Caco-2 (cell line): ENCODE measurements around the gene YIF1B. TPM values are rescaled to one million over a fixed set of nuclear protein-coding genes. Genes with fewer than 3 reads are reported as not detected.

Experiments used
- BruUV-seq: library from RNA; stranded (reverse); fragments of 400-500 nt; replicated peaks from 2 replicates; lab custom pipeline; 2021; lab: Mats Ljungman, UMichigan
- CTCF ChIA-PET: fragments of 300-600 bp; sonication (Branson Sonifier 250); formaldehyde crosslinking; loops from one replicate; lab custom pipeline; 2022; ENCODE audit warnings: antibody characterized with exemption; lab: Charles Lee
- POLR2A ChIA-PET: fragments of 300-600 bp; sonication (Branson Sonifier 250); formaldehyde crosslinking; loops from one replicate; lab custom pipeline; 2022; ENCODE audit warnings: antibody characterized with exemption; lab: Charles Lee
- DNase-seq, 2 experiments: peaks; one replicate each; pipeline versions ENCODE4 v3.0.0 to v3.0.0-alpha.2; 2020 to 2022
- H3K27me3 ChIP-seq: replicated peaks from 2 replicates; pipeline ENCODE4 v1.6.0; 2011; ENCODE audit warnings: low read length; ENCODE audit not compliant: control insufficient read depth, insufficient read depth
- H3K36me3 ChIP-seq: 2 replicates; pipeline ENCODE4 v1.5.1; 2011; ENCODE audit warnings: low read length; ENCODE audit not compliant: control insufficient read depth, insufficient read depth
- H3K4me1 ChIP-seq: fragments of 250-450 bp; sonication (Bioruptor Pico); 2 replicates; pipeline ENCODE4 v1.5.1; 2020; ENCODE audit warnings: mild to moderate bottlenecking
- H3K4me3 ChIP-seq: 2 replicates; pipeline ENCODE4 v1.5.1; 2011; ENCODE audit warnings: low read depth, mild to moderate bottlenecking, control low read depth, low read length
- H3K9me3 ChIP-seq: fragments of 250-450 bp; sonication (Bioruptor Pico); 2 replicates; pipeline ENCODE4 v1.5.1; 2020; ENCODE audit warnings: mild to moderate bottlenecking, moderate library complexity
- H3K27ac Mint-ChIP-seq: one replicate; pipeline ENCODE4 v1.8.0; 2022; ENCODE audit warnings: mixed read lengths; ENCODE audit not compliant: unreplicated experiment
- H3K27me3 Mint-ChIP-seq: one replicate; pipeline ENCODE4 v1.8.0; 2022; ENCODE audit warnings: mixed read lengths; ENCODE audit not compliant: insufficient read depth, unreplicated experiment
- H3K36me3 Mint-ChIP-seq: one replicate; pipeline ENCODE4 v1.8.0; 2022; ENCODE audit warnings: mild to moderate bottlenecking, mixed read lengths; ENCODE audit not compliant: insufficient read depth, unreplicated experiment
- H3K4me1 Mint-ChIP-seq: one replicate; pipeline ENCODE4 v1.8.0; 2022; ENCODE audit warnings: low read depth, mixed read lengths; ENCODE audit not compliant: unreplicated experiment
- H3K4me3 Mint-ChIP-seq: one replicate; pipeline ENCODE4 v1.8.0; 2022; ENCODE audit warnings: mild to moderate bottlenecking, moderate library complexity, mixed read lengths; ENCODE audit not compliant: unreplicated experiment
- H3K9me3 Mint-ChIP-seq: one replicate; pipeline ENCODE4 v1.8.0; 2022; ENCODE audit warnings: mixed read lengths; ENCODE audit not compliant: unreplicated experiment
- CTCF ChIP-seq, 2 experiments: fragments of 200-600 bp in 1 of 2; IDR thresholded peaks; 1 replicate in 1 of 2; 2 replicates in 1 of 2; pipeline versions ENCODE4 v1.5.1 to v1.8.0; 2011 to 2022; ENCODE audit warnings: antibody characterized with exemption in 1 of 2, control low read depth in 1 of 2, inconsistent platforms in 1 of 2, low read depth in 1 of 2, low read length in 1 of 2, mild to moderate bottlenecking in 1 of 2, moderate library complexity in 1 of 2; ENCODE audit not compliant: insufficient read depth in 1 of 2, severe bottlenecking in 1 of 2, unreplicated experiment in 1 of 2
- intact Hi-C: fragments of 100-400 bp; cut with micrococcal nuclease; formaldehyde crosslinking; loops from one replicate; pipeline ENCODE4 v1.10.0; 2022; ENCODE audit not compliant: unreplicated experiment
- total RNA-seq: library from RNA; stranded (reverse); gene quantifications from 2 replicates; pipeline ENCODE4 v1.2.3, GENCODE V29; 2022

Gene YIF1B
- total RNA-seq, 1 experiment from 2014 or later = 66.7 TPM

DNA sequence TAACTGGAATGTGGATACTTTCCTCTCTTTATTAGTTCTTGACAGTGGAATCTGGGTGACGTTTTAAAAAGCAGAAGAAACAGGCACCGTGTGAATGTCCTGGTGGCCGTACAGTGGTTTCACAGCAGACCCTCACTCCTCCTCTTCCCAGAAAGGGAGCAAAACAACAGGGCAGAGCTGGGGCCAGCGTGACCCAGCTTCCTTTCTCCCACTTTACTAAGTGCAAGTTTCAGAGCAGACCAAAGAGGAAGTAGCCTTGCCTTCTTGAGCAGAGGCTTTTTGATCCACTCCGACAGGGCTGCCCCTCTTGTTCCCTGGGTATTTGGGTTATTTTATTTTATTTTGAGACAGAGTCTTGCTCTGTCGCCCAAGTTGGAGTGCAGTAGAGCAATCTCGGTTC, 31.3 kb downstream of the YIF1B start:
- Histone ChIP-seq H3K4me1 (0 out of 2 replicates have a peak, but pooled peaks cover 3% of the 10 kb centered on the region), H3K4me3 (no peak overlapping the region), H3K27me3 (no peaks in the 10 kb centered on the region), H3K36me3 (peaks cover 7% of the 10 kb centered on the region), H3K9me3 (no peaks in the 10 kb centered on the region)
- intact Hi-C loops = no loop called here
- Mint-ChIP-seq H3K27me3 (no peaks in the 10 kb centered on the region), H3K9me3 (no peaks in the 10 kb centered on the region), H3K27ac (no peak overlapping the region), H3K36me3 (peaks cover 90% of the 10 kb centered on the region), H3K4me1 (no peaks in the 10 kb centered on the region), H3K4me3 (no peak overlapping the region)
- TF ChIP-seq CTCF (IDR thresholded peaks at IDR 0.05; ENCODE audit: insufficient read depth in 1 of 2, low read depth in 1 of 2, low read length in 1 of 2, severe bottlenecking in 1 of 2, unreplicated experiment in 1 of 2) = no peak
- ChIA-PET POLR2A (no interaction called here), CTCF (no interaction called here)
- no peak for DNase-seq
- BruUV-seq = no TSS peak

- Mint-ChIP-seq H3K27me3 (no peaks in the 10 kb centered on the region), H3K36me3 (peaks cover 84% of the 10 kb centered on the region), H3K27ac (peak overlapping the region; percentile 29), H3K4me1 (peaks cover under 1% of the 10 kb centered on the region), H3K4me3 (no peak overlapping the region), H3K9me3 (no peaks in the 10 kb centered on the region)
- Histone ChIP-seq H3K4me1 (peaks cover 10% of the 10 kb centered on the region; the same call in 1 of the 2 replicates), H3K9me3 (no peaks in the 10 kb centered on the region), H3K27me3 (no peaks in the 10 kb centered on the region), H3K36me3 (peaks cover 4% of the 10 kb centered on the region), H3K4me3 (no peak overlapping the region)
- DNase-seq = no peak
- no TSS peak for BruUV-seq
- no peak for TF ChIP-seq CTCF (IDR thresholded peaks at IDR 0.05; ENCODE audit: insufficient read depth in 1 of 2, low read depth in 1 of 2, low read length in 1 of 2, severe bottlenecking in 1 of 2, unreplicated experiment in 1 of 2)
- ChIA-PET POLR2A (no interaction called here), CTCF (interaction anchor here (0.6 kb wide), 1 partner anchor 119 kb away, joined by 4 read pairs; no protein-coding TSS in a partner anchor)
- intact Hi-C loops = no loop called here
Observed at GRCh38 chr19:38283271-38283670, 32.5 kb downstream of the YIF1B start.

- H3K36me3 Mint-ChIP-seq = peaks cover 88% of the 10 kb centered on the region
- H3K27me3 Mint-ChIP-seq = no peaks in the 10 kb centered on the region
- no peak for DNase-seq
- intact Hi-C loops = no loop called here
- BruUV-seq = no TSS peak
- ChIA-PET POLR2A (no interaction called here), CTCF (no interaction called here)
- H3K4me1 ChIP-seq = peaks cover 22% of the 10 kb centered on the region
- peak overlapping the region; percentile 7 for H3K27ac Mint-ChIP-seq
- no peaks in the 10 kb centered on the region for H3K9me3 Mint-ChIP-seq
- H3K9me3 ChIP-seq = no peaks in the 10 kb centered on the region
- no peak overlapping the region for H3K4me3 ChIP-seq
- H3K27me3 ChIP-seq = no peaks in the 10 kb centered on the region
- H3K36me3 ChIP-seq = peaks cover 4% of the 10 kb centered on the region
- no peak for TF ChIP-seq CTCF (IDR thresholded peaks at IDR 0.05; ENCODE audit: insufficient read depth in 1 of 2, low read depth in 1 of 2, low read length in 1 of 2, severe bottlenecking in 1 of 2, unreplicated experiment in 1 of 2)
- no peak overlapping the region for H3K4me3 Mint-ChIP-seq
- H3K4me1 Mint-ChIP-seq = peaks cover 13% of the 10 kb centered on the region
Observed at GRCh38 chr19:38281811-38282566, 33.8 kb downstream of the YIF1B start.
